OCI-LY3 (cell line): ENCODE results near the gene RPL35.

Experiments
- H2AFZ ChIP-seq: fragments of 200-600, 300-600 bp; shearing (Covaris generic); 2 replicates; pipeline ENCODE4 v1.6.0; 2014; ENCODE audit warnings: antibody characterized with exemption, low read depth, low read length
- H3K27ac ChIP-seq: fragments of 200-600, 300-600 bp; sonication (generic); 2 replicates; pipeline ENCODE4 v1.5.1; 2014; ENCODE audit warnings: mild to moderate bottlenecking, low read length, moderate library complexity, mixed read lengths
- H3K27me3 ChIP-seq: fragments of 200-600, 300-600 bp; sonication (generic); 2 replicates; pipeline ENCODE4 v1.6.1; 2014; ENCODE audit warnings: low read depth, low read length, mixed read lengths
- H3K36me3 ChIP-seq: fragments of 200-600, 300-600 bp; sonication (generic); replicated peaks from 2 replicates; pipeline ENCODE3; 2014; ENCODE audit warnings: low read depth, low read length, mixed read lengths
- H3K4me1 ChIP-seq: fragments of 300-600, 200-600 bp; sonication (generic); 2 replicates; pipeline ENCODE4 v1.6.1; 2014; ENCODE audit warnings: low read length, mixed read lengths
- H3K4me2 ChIP-seq: fragments of 200-600, 300-600 bp; sonication (generic); 2 replicates; pipeline ENCODE4 v1.6.1; 2014; ENCODE audit warnings: low read length, mixed read lengths
- H3K4me3 ChIP-seq: fragments of 300-600, 200-600 bp; sonication (generic); 2 replicates; pipeline ENCODE4 v1.5.1; 2014; ENCODE audit warnings: antibody characterized with exemption, mild to moderate bottlenecking, low read length, moderate library complexity
- H3K79me2 ChIP-seq: fragments of 300-600, 200-600 bp; shearing (Covaris generic); 2 replicates; pipeline ENCODE4 v1.6.1; 2014; ENCODE audit warnings: mild to moderate bottlenecking, low read length, mixed read lengths
- H3K9ac ChIP-seq: fragments of 300-600, 200-600 bp; shearing (Covaris generic); 2 replicates; pipeline ENCODE4 v1.6.0; 2014; ENCODE audit warnings: mild to moderate bottlenecking, low read length, moderate library complexity
- H3K9me3 ChIP-seq: fragments of 200-600, 300-600 bp; shearing (Covaris generic); 2 replicates; pipeline ENCODE4 v1.6.1; 2014; ENCODE audit warnings: low read length, mixed read lengths; ENCODE audit not compliant: insufficient read depth
- H4K20me1 ChIP-seq: fragments of 200-600, 300-600 bp; sonication (generic); 2 replicates; pipeline ENCODE4 v1.6.1; 2016; ENCODE audit warnings: low read length, mixed read lengths; ENCODE audit not compliant: insufficient read depth
- CTCF ChIP-seq: fragments of 200-600, 300-600 bp; sonication (generic); IDR thresholded peaks from 2 replicates; pipeline ENCODE4 v1.5.1; 2014; ENCODE audit warnings: antibody characterized with exemption, low read length, low read depth
- EZH2phosphoT487 ChIP-seq: fragments of 200-600 bp; shearing (Covaris generic); IDR thresholded peaks from 2 replicates; pipeline ENCODE4 v1.6.1; 2018; ENCODE audit warnings: antibody characterized with exemption, mixed run types, low read depth

Gene RPL35

DNA sequence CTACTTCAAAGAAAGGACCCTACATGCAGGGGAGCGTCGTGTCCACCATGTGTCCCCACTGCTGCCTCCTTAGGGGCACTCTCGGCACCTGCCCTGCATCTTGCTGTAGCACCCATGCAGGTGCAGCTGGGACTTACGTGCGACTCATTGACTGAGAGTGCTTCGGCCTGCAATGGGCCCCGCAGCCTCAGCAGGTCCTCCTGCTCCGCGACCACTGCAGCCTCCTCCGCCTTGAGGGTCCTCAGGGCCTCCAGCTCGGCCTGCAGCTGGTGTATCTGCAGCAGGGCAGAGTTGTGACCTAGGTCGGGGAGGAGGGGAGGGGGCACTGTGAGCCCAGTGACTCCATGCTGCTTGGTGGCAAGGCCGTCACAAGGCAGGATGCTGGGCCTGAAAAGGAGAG lies 27.2 kb upstream of the RPL35 start:
- no peaks in the 10 kb centered on the region for H3K27me3 ChIP-seq
- peaks cover 14% of the 10 kb centered on the region for H3K36me3 ChIP-seq
- H3K4me2 ChIP-seq = no peak overlapping the region
- no peak overlapping the region for H2AFZ ChIP-seq
- no peak overlapping the region for H3K27ac ChIP-seq
- H4K20me1 ChIP-seq = no peaks in the 10 kb centered on the region
- no peaks in the 10 kb centered on the region for H3K79me2 ChIP-seq
- H3K4me3 ChIP-seq = no peak overlapping the region
- no peaks in the 10 kb centered on the region; the same call in 1 of the 2 replicates for H3K4me1 ChIP-seq
- no peak overlapping the region for H3K9ac ChIP-seq
- TF ChIP-seq CTCF (no peak), EZH2phosphoT487 (no peak)
- H3K9me3 ChIP-seq = no peaks in the 10 kb centered on the region

- no peaks in the 10 kb centered on the region for H4K20me1 ChIP-seq
- H2AFZ ChIP-seq = no peak overlapping the region
- no peaks in the 10 kb centered on the region; the same call in 1 of the 2 replicates for H3K4me1 ChIP-seq
- no peaks in the 10 kb centered on the region for H3K9me3 ChIP-seq
- H3K79me2 ChIP-seq = no peaks in the 10 kb centered on the region
- TF ChIP-seq EZH2phosphoT487 (no peak), CTCF (no peak)
- H3K27me3 ChIP-seq = no peaks in the 10 kb centered on the region
- H3K4me3 ChIP-seq = no peak overlapping the region
- no peak overlapping the region for H3K27ac ChIP-seq
- peaks cover 11% of the 10 kb centered on the region for H3K36me3 ChIP-seq
- no peak overlapping the region for H3K9ac ChIP-seq
- no peak overlapping the region for H3K4me2 ChIP-seq
Measured at GRCh38 chr9:124887832-124888231, 26.1 kb upstream of the RPL35 start.

DNA sequence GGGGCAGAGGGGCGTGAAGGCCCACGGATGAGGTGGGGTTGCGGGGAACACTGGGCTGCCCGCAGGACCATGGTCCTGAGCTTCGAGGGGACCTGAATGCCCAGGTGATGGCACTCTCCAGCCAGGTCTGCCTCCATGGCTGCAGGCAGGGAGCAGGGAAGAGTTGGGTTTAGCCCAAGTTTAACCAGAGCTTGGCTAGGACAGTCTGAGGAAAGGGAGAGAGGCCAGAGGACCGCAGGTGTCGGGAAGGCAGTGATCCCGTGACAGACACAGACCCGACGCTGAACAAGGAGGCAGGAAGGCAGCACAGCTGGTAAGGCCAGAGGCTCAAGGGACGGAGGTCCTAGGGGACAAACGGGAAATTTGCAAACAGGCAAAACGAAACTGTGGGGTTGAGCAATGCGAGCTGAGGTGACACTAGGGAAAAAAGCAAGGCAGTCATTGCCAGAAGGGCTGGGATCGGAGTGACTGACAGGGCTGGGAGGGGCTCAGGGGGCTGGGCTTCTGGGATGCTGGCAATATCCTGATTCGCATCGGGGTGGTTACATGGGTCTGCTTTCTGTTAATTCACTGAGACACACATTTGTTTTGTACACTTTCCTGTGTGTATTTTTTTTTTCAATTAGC lies 25.2 kb upstream of the RPL35 start:
- Histone ChIP-seq H3K36me3 (peaks cover 11% of the 10 kb centered on the region), H3K9ac (no peak overlapping the region), H3K4me2 (no peak overlapping the region), H4K20me1 (no peaks in the 10 kb centered on the region), H3K27me3 (no peaks in the 10 kb centered on the region), H3K79me2 (no peaks in the 10 kb centered on the region), H3K4me1 (no peaks in the 10 kb centered on the region; the same call in 1 of the 2 replicates), H2AFZ (no peak overlapping the region), H3K4me3 (no peak overlapping the region), H3K9me3 (no peaks in the 10 kb centered on the region), H3K27ac (no peak overlapping the region)
- TF ChIP-seq EZH2phosphoT487 (no peak), CTCF (no peak)

GRCh38 chr9:124886461-124886860 lies 24.7 kb upstream of the RPL35 start:
- Histone ChIP-seq H3K27ac (no peak overlapping the region), H3K9ac (no peak overlapping the region), H3K36me3 (peaks cover 11% of the 10 kb centered on the region), H3K9me3 (no peaks in the 10 kb centered on the region), H2AFZ (no peak overlapping the region), H3K4me1 (no peaks in the 10 kb centered on the region; the same call in 1 of the 2 replicates), H4K20me1 (no peaks in the 10 kb centered on the region), H3K79me2 (no peaks in the 10 kb centered on the region), H3K4me2 (no peak overlapping the region), H3K4me3 (no peak overlapping the region), H3K27me3 (no peaks in the 10 kb centered on the region)
- no peak for TF ChIP-seq EZH2phosphoT487
- no peak for TF ChIP-seq CTCF
